Measurements from ENCODE around the gene SSH2. TPM values are rescaled to one million over a fixed set of nuclear protein-coding genes. Genes with fewer than 3 reads are reported as not detected.
A peak's percentile ranks its signal among the peaks of the same experiment; 100 is the strongest.

SSH2 gene
- total RNA-seq, 1 experiment from 2014 or later: 5.5 TPM

GRCh38 chr17:29612404-29613280 lies 317.4 kb downstream of the SSH2 start:
- Histone ChIP-seq H3K36me3 (replicated peaks; ENCODE audit: control insufficient read depth, insufficient read depth, low read length) (no peaks in the 10 kb centered on the region), H3K4me3 (ENCODE audit: insufficient read depth, low read depth, low read length) (no peak overlapping the region; the same call in 1 of the 2 replicates), H3K27me3 (ENCODE audit: control insufficient read depth, insufficient read depth, low read length) (peaks cover 51% of the 10 kb centered on the region)
- DNase-seq: peak; percentile 58

GRCh38 chr17:29612094-29612403 lies 318.0 kb downstream of the SSH2 start:
- Histone ChIP-seq H3K27me3 (ENCODE audit: control insufficient read depth, insufficient read depth, low read length) (peaks cover 45% of the 10 kb centered on the region), H3K36me3 (replicated peaks; ENCODE audit: control insufficient read depth, insufficient read depth, low read length) (no peaks in the 10 kb centered on the region), H3K4me3 (ENCODE audit: insufficient read depth, low read depth, low read length) (no peak overlapping the region)
- DNase-seq: no peak

GRCh38 chr17:29611351-29612093 lies 318.5 kb downstream of the SSH2 start:
- peaks cover 39% of the 10 kb centered on the region for H3K27me3 ChIP-seq (ENCODE audit: control insufficient read depth, insufficient read depth, low read length)
- DNase-seq: no peak
- H3K4me3 ChIP-seq (ENCODE audit: insufficient read depth, low read depth, low read length): no peak overlapping the region
- H3K36me3 ChIP-seq (replicated peaks; ENCODE audit: control insufficient read depth, insufficient read depth, low read length): no peaks in the 10 kb centered on the region

- Histone ChIP-seq H3K36me3 (replicated peaks; ENCODE audit: control insufficient read depth, insufficient read depth, low read length) (no peaks in the 10 kb centered on the region), H3K27me3 (ENCODE audit: control insufficient read depth, insufficient read depth, low read length) (peaks cover 29% of the 10 kb centered on the region), H3K4me3 (ENCODE audit: insufficient read depth, low read depth, low read length) (no peak overlapping the region)
- no peak for DNase-seq
Measured at GRCh38 chr17:29610395-29610794, 319.6 kb downstream of the SSH2 start.

GRCh38 chr17:29608986-29609385 lies 321.0 kb downstream of the SSH2 start:
- Histone ChIP-seq H3K36me3 (replicated peaks; ENCODE audit: control insufficient read depth, insufficient read depth, low read length) (no peaks in the 10 kb centered on the region), H3K27me3 (ENCODE audit: control insufficient read depth, insufficient read depth, low read length) (peaks cover 15% of the 10 kb centered on the region), H3K4me3 (ENCODE audit: insufficient read depth, low read depth, low read length) (no peak overlapping the region)
- DNase-seq: peak; percentile 17

GRCh38 chr17:29607557-29608195 lies 322.4 kb downstream of the SSH2 start:
- Histone ChIP-seq H3K27me3 (ENCODE audit: control insufficient read depth, insufficient read depth, low read length) (peaks cover 4% of the 10 kb centered on the region; the same call in 1 of the 2 replicates), H3K36me3 (replicated peaks; ENCODE audit: control insufficient read depth, insufficient read depth, low read length) (no peaks in the 10 kb centered on the region), H3K4me3 (ENCODE audit: insufficient read depth, low read depth, low read length) (no peak overlapping the region)
- peak; percentile 57 for DNase-seq

- DNase-seq: no peak
- Histone ChIP-seq H3K36me3 (replicated peaks; ENCODE audit: control insufficient read depth, insufficient read depth, low read length) (no peaks in the 10 kb centered on the region), H3K4me3 (ENCODE audit: insufficient read depth, low read depth, low read length) (no peak overlapping the region), H3K27me3 (ENCODE audit: control insufficient read depth, insufficient read depth, low read length) (no peaks in the 10 kb centered on the region)
Measured at GRCh38 chr17:29603109-29603674, 326.8 kb downstream of the SSH2 start.

- H3K27me3 ChIP-seq (ENCODE audit: control insufficient read depth, insufficient read depth, low read length): peaks cover 15% of the 10 kb centered on the region
- H3K36me3 ChIP-seq (replicated peaks; ENCODE audit: control insufficient read depth, insufficient read depth, low read length): no peaks in the 10 kb centered on the region
- H3K4me3 ChIP-seq (ENCODE audit: insufficient read depth, low read depth, low read length): no peak overlapping the region
- peak; percentile 68 for DNase-seq
Measured at GRCh38 chr17:29597361-29598172, 332.5 kb downstream of the SSH2 start.

GRCh38 chr17:29596811-29597210 lies 333.2 kb downstream of the SSH2 start:
- Histone ChIP-seq H3K27me3 (ENCODE audit: control insufficient read depth, insufficient read depth, low read length) (peaks cover 15% of the 10 kb centered on the region), H3K36me3 (replicated peaks; ENCODE audit: control insufficient read depth, insufficient read depth, low read length) (no peaks in the 10 kb centered on the region), H3K4me3 (ENCODE audit: insufficient read depth, low read depth, low read length) (no peak overlapping the region)
- peak; percentile 58 for DNase-seq

GRCh38 chr17:29595943-29596774 lies 333.9 kb downstream of the SSH2 start:
- Histone ChIP-seq H3K27me3 (ENCODE audit: control insufficient read depth, insufficient read depth, low read length) (peaks cover 15% of the 10 kb centered on the region), H3K4me3 (ENCODE audit: insufficient read depth, low read depth, low read length) (no peak overlapping the region), H3K36me3 (replicated peaks; ENCODE audit: control insufficient read depth, insufficient read depth, low read length) (no peaks in the 10 kb centered on the region)
- no peak for DNase-seq

GRCh38 chr17:29595107-29595942 lies 334.7 kb downstream of the SSH2 start:
- peaks cover 17% of the 10 kb centered on the region for H3K27me3 ChIP-seq (ENCODE audit: control insufficient read depth, insufficient read depth, low read length)
- no peaks in the 10 kb centered on the region for H3K36me3 ChIP-seq (replicated peaks; ENCODE audit: control insufficient read depth, insufficient read depth, low read length)
- H3K4me3 ChIP-seq (ENCODE audit: insufficient read depth, low read depth, low read length): no peak overlapping the region
- DNase-seq: no peak

GRCh38 chr17:29594519-29595090 lies 335.4 kb downstream of the SSH2 start:
- Histone ChIP-seq H3K4me3 (ENCODE audit: insufficient read depth, low read depth, low read length) (no peak overlapping the region), H3K27me3 (ENCODE audit: control insufficient read depth, insufficient read depth, low read length) (peaks cover 22% of the 10 kb centered on the region), H3K36me3 (replicated peaks; ENCODE audit: control insufficient read depth, insufficient read depth, low read length) (no peaks in the 10 kb centered on the region)
- DNase-seq: no peak
